GM12878 (cell line): ENCODE results near the gene CHST13. TPM values are rescaled to one million over a fixed set of nuclear protein-coding genes. Genes with fewer than 3 reads are reported as not detected.

ENCODE experiments used
- ATAC-seq: fragments of 200-7000 bp; cut with Tn5 transposase; 3 replicates; pipeline ENCODE4 v1.9.1; 2020; ENCODE audit warnings: mild to moderate bottlenecking, moderate library complexity
- BruUV-seq: library from RNA; stranded (reverse); fragments of 400-500 nt; replicated peaks from 2 replicates; lab custom pipeline; 2021; lab: Mats Ljungman, UMichigan
- CTCF ChIA-PET: fragments of 300-600 bp; sonication (Branson Sonifier 250); formaldehyde crosslinking; extraction: SDS; loops from one replicate; lab custom pipeline; 2021; ENCODE audit warnings: inconsistent platforms; lab: Yijun Ruan, JAX
- POLR2A ChIA-PET: fragments of 350-600 bp; formaldehyde crosslinking; extraction: SDS; loops from one replicate; lab custom pipeline; 2021; ENCODE audit warnings: inconsistent platforms; lab: Charles Lee
- RAD21 ChIA-PET: fragments of 300-600 bp; sonication (Branson Sonifier 250); formaldehyde crosslinking; loops from one replicate; lab custom pipeline; 2023; ENCODE audit warnings: antibody characterized with exemption; ENCODE audit not compliant: unreplicated experiment; lab: Charles Lee
- SMC1A ChIA-PET: fragments of 300-600 bp; sonication (Branson Sonifier 250); formaldehyde crosslinking; loops from one replicate; lab custom pipeline; 2023; ENCODE audit not compliant: unreplicated experiment, uncharacterized antibody; lab: Charles Lee
- DNase-seq: peaks from one replicate; pipeline ENCODE4 v3.0.0-alpha.2; 2011; ENCODE audit warnings: low read depth, low spot score
- FAIRE-seq: peaks from 3 replicates; lab custom pipeline; 2011; peaks lifted over from hg19 to GRCh38; lab: Jason Lieb, UNC
- H2AFZ ChIP-seq: 2 replicates; pipeline ENCODE4 v1.6.0; 2011; ENCODE audit warnings: low read depth, low read length, control low read depth; ENCODE audit not compliant: control insufficient read depth
- H3K27ac ChIP-seq: 2 replicates; pipeline ENCODE4 v1.5.1; 2011; ENCODE audit warnings: control low read depth; ENCODE audit not compliant: control insufficient read depth, insufficient read depth
- H3K27me3 ChIP-seq, 2 experiments: replicated peaks in 1 of 2; 2 replicates each; pipeline versions ENCODE4 v1.6.0 to v1.6.1; 2011; ENCODE audit warnings: low read length in 1 of 2; ENCODE audit not compliant: control insufficient read depth in 2 of 2, insufficient read depth in 2 of 2
- H3K36me3 ChIP-seq, 2 experiments: 2 replicates each; pipeline ENCODE4 v1.5.1; 2011; ENCODE audit warnings: low read length in 1 of 2; ENCODE audit not compliant: control insufficient read depth in 2 of 2, insufficient read depth in 2 of 2
- H3K4me1 ChIP-seq: 2 replicates; pipeline ENCODE4 v1.6.1; 2011; ENCODE audit warnings: mild to moderate bottlenecking, low read length, moderate library complexity, mixed read lengths; ENCODE audit not compliant: control insufficient read depth, insufficient read depth
- H3K4me2 ChIP-seq: 2 replicates; pipeline ENCODE4 v1.6.0; 2011; ENCODE audit warnings: control low read depth; ENCODE audit not compliant: control insufficient read depth, insufficient read depth
- H3K4me3 ChIP-seq: fragments of 200-600 bp; sonication (generic); 2 replicates; pipeline ENCODE4 v1.5.1; 2016
- H3K79me2 ChIP-seq: 2 replicates; pipeline ENCODE4 v1.6.0; 2011; ENCODE audit warnings: low read length; ENCODE audit not compliant: control insufficient read depth, insufficient read depth
- H3K9ac ChIP-seq: 2 replicates; pipeline ENCODE4 v1.8.0; 2011; ENCODE audit warnings: low read length, control low read depth, mixed read lengths; ENCODE audit not compliant: control insufficient read depth, insufficient read depth
- H3K9me3 ChIP-seq: replicated peaks from 3 replicates; pipeline ENCODE4 v1.5.1; 2011; ENCODE audit warnings: mild to moderate bottlenecking, low read length; ENCODE audit not compliant: control insufficient read depth, insufficient read depth
- H4K20me1 ChIP-seq: 2 replicates; pipeline ENCODE4 v1.6.0; 2011; ENCODE audit not compliant: control insufficient read depth, insufficient read depth
- BHLHE40 ChIP-seq, 2 experiments: fragments of 450-650 bp in 1 of 2; IDR thresholded peaks; 2 replicates each; pipeline ENCODE4 v1.6.1; 2011 to 2017; ENCODE audit warnings: low read depth in 2 of 2, borderline replicate concordance in 1 of 2, improper control_type of control experiment in 1 of 2, low read length in 1 of 2, mild to moderate bottlenecking in 1 of 2
- WGBS: methylation state at CpG from one replicate; pipeline ENCODE4 v1.1.6; 2016; ENCODE audit warnings: low lambda C conversion rate; ENCODE audit not compliant: insufficient replicate concordance, insufficient coverage; ENCODE audit errors: missing lambda C conversion rate; 5-methylcytosine and 5-hydroxymethylcytosine counted together
- in situ Hi-C: fragments of 300-500 bp; cut with MboI; formaldehyde crosslinking; loops from 9 replicates; pipeline ENCODE4 v1.14.3; 2018; ENCODE audit warnings: mixed read lengths
- intact Hi-C: fragments of 100-400 bp; cut with micrococcal nuclease; formaldehyde crosslinking; loops from one replicate; pipeline ENCODE4 v1.14.2; 2022; ENCODE audit not compliant: unreplicated experiment
- polyA plus RNA-seq, 11 experiments: library from polyadenylated mRNA; depleted of rRNA in 4 of 11; unstranded in 6 of 11; stranded (reverse) in 5 of 11; fragments of >200 nt; fragmentation: Nextera tagmentation in 4 of 11; fragmentation: Illumina TruSeq in 1 of 11; extraction: Ambion mirVana in 4 of 11; extraction: Trizol in 1 of 11; gene quantifications; 1 replicate in 1 of 11; 2 replicates in 10 of 11; pipeline versions ENCODE4 v1.2.1 to v1.2.3, GENCODE V29; 2011 to 2016; ENCODE audit warnings: inconsistent platforms in 2 of 11, missing spikeins in 2 of 11, low read depth in 1 of 11
- total RNA-seq, 4 experiments: library from RNA; depleted of rRNA in 3 of 4; stranded (reverse); fragments of >200 nt in 3 of 4; fragmentation: Illumina TruSeq in 1 of 4; extraction: Trizol in 1 of 4; gene quantifications; 2 replicates each; pipeline versions ENCODE4 v1.2.1 to v1.2.3, GENCODE V29; 2013 to 2021
- TF ChIP-seq, protein P1 (sequence below): IDR thresholded peaks from 2 replicates; pipeline ENCODE4 v1.6.1; 2012; ENCODE audit warnings: low read length, inconsistent platforms

CHST13 gene
- total and polyA plus RNA-seq, 10 of the 15 experiments (the other 5 are each of a cell fraction or from before 2014, with no cell fraction given), result not detected

DNA sequence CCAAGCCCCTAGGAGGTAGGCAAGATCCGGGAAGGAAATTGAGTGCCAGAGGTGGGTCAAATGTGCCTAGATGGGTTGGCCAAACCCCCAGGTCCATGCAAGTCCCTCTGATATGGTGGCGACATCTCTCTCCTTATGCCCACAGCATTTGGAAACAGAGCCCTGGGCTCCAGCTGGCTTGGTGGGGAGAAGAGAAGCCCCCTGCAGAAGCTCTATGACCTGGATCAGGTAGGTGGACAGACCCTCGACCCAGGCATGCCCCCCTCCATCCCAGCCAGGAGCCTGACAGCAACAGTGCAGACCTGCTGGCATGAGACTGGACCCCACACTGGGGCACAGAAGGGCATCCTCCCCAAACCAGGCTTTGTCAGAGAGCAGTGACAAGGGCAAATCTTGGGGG lies 12.2 kb downstream of the CHST13 start:
- ATAC-seq, result no peak
- in situ Hi-C loops, result no loop called here
- Histone ChIP-seq H2AFZ (no peak overlapping the region), H3K4me3 (no peak overlapping the region)
- 39% methylated on average over 3 of the region's 3 CpGs for WGBS
- POLR2A ChIA-PET, result no interaction called here
- TF ChIP-seq, protein P1, sequence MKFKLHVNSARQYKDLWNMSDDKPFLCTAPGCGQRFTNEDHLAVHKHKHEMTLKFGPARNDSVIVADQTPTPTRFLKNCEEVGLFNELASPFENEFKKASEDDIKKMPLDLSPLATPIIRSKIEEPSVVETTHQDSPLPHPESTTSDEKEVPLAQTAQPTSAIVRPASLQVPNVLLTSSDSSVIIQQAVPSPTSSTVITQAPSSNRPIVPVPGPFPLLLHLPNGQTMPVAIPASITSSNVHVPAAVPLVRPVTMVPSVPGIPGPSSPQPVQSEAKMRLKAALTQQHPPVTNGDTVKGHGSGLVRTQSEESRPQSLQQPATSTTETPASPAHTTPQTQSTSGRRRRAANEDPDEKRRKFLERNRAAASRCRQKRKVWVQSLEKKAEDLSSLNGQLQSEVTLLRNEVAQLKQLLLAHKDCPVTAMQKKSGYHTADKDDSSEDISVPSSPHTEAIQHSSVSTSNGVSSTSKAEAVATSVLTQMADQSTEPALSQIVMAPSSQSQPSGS, result no peak
- TF ChIP-seq, all 136 proteins: peak for 0
- Histone ChIP-seq H3K9me3 (no peaks in the 10 kb centered on the region), H3K36me3 (no peaks in the 10 kb centered on the region), H3K9ac (no peak overlapping the region), H3K27ac (no peak overlapping the region), H3K4me1 (no peaks in the 10 kb centered on the region), H4K20me1 (no peaks in the 10 kb centered on the region), H3K79me2 (no peaks in the 10 kb centered on the region), H3K27me3 (peaks cover 0 to 2% of the 10 kb centered on the region in 2 experiments; a peak in 2 of 4 replicates), H3K4me2 (no peak overlapping the region)
- SMC1A ChIA-PET, result no interaction called here
- DNase-seq, result no peak
- intact Hi-C loops, result no loop called here
- CTCF ChIA-PET, result no interaction called here
- RAD21 ChIA-PET, result no interaction called here
- FAIRE-seq, result no peak
- BruUV-seq, result no TSS peak

DNA sequence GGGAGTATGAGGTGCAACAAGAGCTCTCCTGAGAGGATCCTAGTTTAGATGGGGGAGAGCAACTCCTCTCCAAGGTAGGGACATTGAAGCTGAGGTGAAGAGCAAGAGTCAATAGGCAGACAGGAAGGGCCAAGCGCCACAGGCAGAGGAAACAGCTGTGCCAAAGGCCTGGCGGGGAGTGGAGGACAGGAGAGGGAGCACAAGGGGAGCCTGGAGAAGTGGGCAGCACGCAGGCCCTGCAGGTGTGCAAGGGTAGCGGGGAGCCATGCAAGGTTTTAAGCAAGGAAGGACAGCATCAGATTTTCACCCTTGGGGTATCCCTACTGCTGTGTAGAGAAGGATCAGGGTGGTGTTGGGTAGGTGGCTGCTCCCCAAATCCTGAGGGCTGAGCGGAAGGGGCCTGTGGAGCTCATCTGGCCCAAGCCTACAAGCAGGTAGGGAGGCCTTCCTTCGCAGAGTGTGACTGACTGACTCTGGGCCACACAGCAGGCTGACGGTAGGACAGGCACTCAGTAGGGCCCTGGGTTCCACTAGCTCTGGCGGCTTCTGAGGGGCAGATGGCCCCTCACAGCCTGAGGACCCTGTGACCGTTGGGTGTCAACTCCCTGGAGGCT lies 13.3 kb downstream of the CHST13 start:
- H4K20me1 ChIP-seq, result no peaks in the 10 kb centered on the region
- BruUV-seq, result no TSS peak
- CTCF ChIA-PET, result no interaction called here
- SMC1A ChIA-PET, result interaction anchor here (1.1 kb wide), 1 partner anchor 12 kb away, joined by 3 read pairs; no protein-coding TSS in a partner anchor
- no peaks in the 10 kb centered on the region for H3K4me1 ChIP-seq
- ATAC-seq (no peak; the same call in 2 of the 3 replicates), DNase-seq (no peak), FAIRE-seq (no peak)
- RAD21 ChIA-PET, result no interaction called here
- H3K9ac ChIP-seq, result no peak overlapping the region
- POLR2A ChIA-PET, result no interaction called here
- H3K9me3 ChIP-seq, result no peaks in the 10 kb centered on the region
- no peak overlapping the region for H3K4me2 ChIP-seq
- WGBS, result 30% methylated on average over 9 of the region's 9 CpGs
- TF ChIP-seq BHLHE40 (IDR thresholded peaks at IDR 0.05; ENCODE audit: borderline replicate concordance in 1 of 2, low read depth in 2 of 2, low read length in 1 of 2), result no peak
- no peak overlapping the region for H3K4me3 ChIP-seq
- H2AFZ ChIP-seq, result no peak overlapping the region
- peaks cover 0 to 2% of the 10 kb centered on the region in 2 experiments; a peak in 2 of 4 replicates for H3K27me3 ChIP-seq
- H3K79me2 ChIP-seq, result no peaks in the 10 kb centered on the region
- intact Hi-C loops (no loop called here), in situ Hi-C loops (no loop called here)
- no peak overlapping the region for H3K27ac ChIP-seq
- no peaks in the 10 kb centered on the region for H3K36me3 ChIP-seq
